Measurements from ENCODE around the gene CCDC181. TPM values are rescaled to one million over a fixed set of nuclear protein-coding genes. Genes with fewer than 3 reads are reported as not detected.

The CCDC181 gene
- total RNA-seq, 2 experiments from 2014 or later: not detected

GRCh38 chr1:169364948-169365347 lies 62.3 kb downstream of the CCDC181 start:
- H3K4me1 ChIP-seq (ENCODE audit: insufficient read depth, low read length): peaks cover 8% of the 10 kb centered on the region
- ATAC-seq (ENCODE audit: poor library complexity) (no peak), DNase-seq (no peak)
- H3K27me3 ChIP-seq (ENCODE audit: control insufficient read depth in 1 of 2, insufficient read depth in 2 of 2, low read length in 2 of 2): no peaks in the 10 kb centered on the region
- H3K9me3 ChIP-seq (ENCODE audit: control insufficient read depth in 1 of 2, insufficient read depth in 1 of 2, low read length in 2 of 2): no peaks in the 10 kb centered on the region
- peaks cover 2% of the 10 kb centered on the region for H3K36me3 ChIP-seq (ENCODE audit: insufficient read depth, low read length)
- H3K27ac Mint-ChIP-seq: no peak overlapping the region
- intact Hi-C loops (cut with DNase I, micrococcal nuclease): loop anchor here (5.0 to 10.0 kb wide), 11 partner anchors 122 to 1650 kb away; partner anchors contain the start of genes SCYL3 (in 2 of the 2), SLC19A2 (in 2 of the 2), TIPRL (in 2 of the 2) and METTL18 (in 1 of the 2)
- no peak overlapping the region for H3K27ac ChIP-seq (ENCODE audit: low read depth in 1 of 2, low read length in 2 of 2)
- ChIA-PET CTCF (interaction anchor here (0.9 kb wide), 1 partner anchor 16 kb away, joined by 3 read pairs; no protein-coding TSS in a partner anchor), POLR2A (no interaction called here)
- H3K4me3 ChIP-seq (ENCODE audit: low read length): no peak overlapping the region
- no peak for TF ChIP-seq CTCF (IDR thresholded peaks at IDR 0.05)
- H3K36me3 Mint-ChIP-seq (ENCODE audit: low read depth): peaks cover 4% of the 10 kb centered on the region
- no peaks in the 10 kb centered on the region for H3K27me3 Mint-ChIP-seq
- peaks cover 20% of the 10 kb centered on the region for H3K4me1 Mint-ChIP-seq (ENCODE audit: low read depth)
- no peak overlapping the region for H3K4me3 Mint-ChIP-seq
- no peaks in the 10 kb centered on the region for H3K9me3 Mint-ChIP-seq

GRCh38 chr1:169363046-169363730 lies 64.1 kb downstream of the CCDC181 start:
- POLR2A ChIA-PET: no interaction called here

GRCh38 chr1:169361281-169361680 lies 66.0 kb downstream of the CCDC181 start:
- no peak for ATAC-seq (ENCODE audit: poor library complexity)
- H3K4me1 ChIP-seq (ENCODE audit: insufficient read depth, low read length): peaks cover 3% of the 10 kb centered on the region
- no peaks in the 10 kb centered on the region for H3K27me3 ChIP-seq (ENCODE audit: control insufficient read depth in 1 of 2, insufficient read depth in 2 of 2, low read length in 2 of 2)
- no peak for TF ChIP-seq CTCF (IDR thresholded peaks at IDR 0.05)
- ChIA-PET CTCF (interaction anchor here (3.9 kb wide), 1 partner anchor 13 kb away, joined by 13 read pairs; no protein-coding TSS in a partner anchor), POLR2A (no interaction called here)
- Mint-ChIP-seq H3K36me3 (ENCODE audit: low read depth) (no peaks in the 10 kb centered on the region), H3K27ac (no peak overlapping the region), H3K4me3 (no peak overlapping the region), H3K9me3 (no peaks in the 10 kb centered on the region), H3K27me3 (no peaks in the 10 kb centered on the region), H3K4me1 (ENCODE audit: low read depth) (peaks cover 16% of the 10 kb centered on the region)
- H3K9me3 ChIP-seq (ENCODE audit: control insufficient read depth in 1 of 2, insufficient read depth in 1 of 2, low read length in 2 of 2): no peaks in the 10 kb centered on the region
- H3K36me3 ChIP-seq (ENCODE audit: insufficient read depth, low read length): no peaks in the 10 kb centered on the region
- H3K4me3 ChIP-seq (ENCODE audit: low read length): no peak overlapping the region
- no peak overlapping the region for H3K27ac ChIP-seq (ENCODE audit: low read depth in 1 of 2, low read length in 2 of 2)
- intact Hi-C loops (cut with DNase I, micrococcal nuclease): loop anchor here (10.0 kb wide), 3 partner anchors 344 to 1646 kb away; partner anchors contain the start of gene TIPRL (in 1 of the 2)
- no peak for DNase-seq

More at GRCh38 chr1:169363046-169363730, 64.1 kb downstream of the CCDC181 start:
- TF ChIP-seq CTCF (IDR thresholded peaks at IDR 0.05): no peak
- Histone ChIP-seq H3K9me3 (ENCODE audit: control insufficient read depth in 1 of 2, insufficient read depth in 1 of 2, low read length in 2 of 2) (no peaks in the 10 kb centered on the region), H3K36me3 (ENCODE audit: insufficient read depth, low read length) (no peaks in the 10 kb centered on the region), H3K4me1 (ENCODE audit: insufficient read depth, low read length) (peaks cover 8% of the 10 kb centered on the region), H3K27me3 (ENCODE audit: control insufficient read depth in 1 of 2, insufficient read depth in 2 of 2, low read length in 2 of 2) (no peaks in the 10 kb centered on the region), H3K4me3 (ENCODE audit: low read length) (no peak overlapping the region), H3K27ac (ENCODE audit: low read depth in 1 of 2, low read length in 2 of 2) (no peak overlapping the region)
- Mint-ChIP-seq H3K4me3 (no peak overlapping the region), H3K27me3 (no peaks in the 10 kb centered on the region), H3K36me3 (ENCODE audit: low read depth) (no peaks in the 10 kb centered on the region), H3K27ac (no peak overlapping the region), H3K4me1 (ENCODE audit: low read depth) (peaks cover 16% of the 10 kb centered on the region), H3K9me3 (no peaks in the 10 kb centered on the region)
- ATAC-seq (ENCODE audit: poor library complexity): no peak
- CTCF ChIA-PET: interaction anchor here (3.9 kb wide), 1 partner anchor 15 kb away, joined by 13 read pairs; no protein-coding TSS in a partner anchor
- peak in 4 of 14 experiments; percentile 5 to 46 (median 32) for DNase-seq
- intact Hi-C loops (cut with DNase I, micrococcal nuclease): loop anchor here (10.0 kb wide), 3 partner anchors 342 to 1648 kb away; partner anchors contain the start of gene TIPRL (in 1 of the 2)

All from CD4-positive, alpha-beta T cell (primary cell).